ENCODE data around the gene UNC93A. TPM values are rescaled to one million over a fixed set of nuclear protein-coding genes. Genes with fewer than 3 reads are reported as not detected.

The UNC93A gene
- total RNA-seq, 3 donors from 2014 or later: not detected

DNA sequence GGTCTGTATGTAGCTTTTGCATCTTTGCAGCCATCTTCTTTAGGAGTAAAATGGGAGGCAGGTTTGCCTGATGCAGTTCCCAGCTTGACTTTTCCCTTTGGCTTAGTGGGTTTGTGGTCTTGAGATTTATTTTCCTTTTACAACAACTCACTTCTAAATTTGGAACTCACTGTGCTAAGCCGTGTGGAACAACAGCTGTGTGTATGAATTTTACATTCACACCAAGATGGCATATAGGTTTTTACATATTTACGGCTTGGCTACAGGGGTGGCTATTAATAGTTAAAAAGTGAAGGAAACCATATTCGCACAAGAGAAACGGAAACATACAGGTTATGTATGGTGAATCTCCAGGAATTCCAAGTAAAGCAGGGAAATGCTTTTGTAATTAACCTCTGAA is 36.3 kb downstream of the UNC93A start:
- no peaks in the 10 kb centered on the region for H3K36me3 ChIP-seq
- H3K27me3 ChIP-seq: no peaks in the 10 kb centered on the region
- no peak overlapping the region for H3K27ac ChIP-seq
- DNase-seq (ENCODE audit: low spot score in 2 of 2): no peak
- intact Hi-C loops (cut with DNase I; ENCODE audit: low total_unique reads): no loop called here
- no peak overlapping the region for H3K4me3 ChIP-seq
- no peaks in the 10 kb centered on the region for H3K9me3 ChIP-seq
- no peaks in the 10 kb centered on the region for H3K4me1 ChIP-seq
- TF ChIP-seq POLR2A (IDR thresholded peaks at IDR 0.05) (no peak), POLR2AphosphoS5 (IDR thresholded peaks at IDR 0.05) (no peak)
- TF ChIP-seq, protein P1, sequence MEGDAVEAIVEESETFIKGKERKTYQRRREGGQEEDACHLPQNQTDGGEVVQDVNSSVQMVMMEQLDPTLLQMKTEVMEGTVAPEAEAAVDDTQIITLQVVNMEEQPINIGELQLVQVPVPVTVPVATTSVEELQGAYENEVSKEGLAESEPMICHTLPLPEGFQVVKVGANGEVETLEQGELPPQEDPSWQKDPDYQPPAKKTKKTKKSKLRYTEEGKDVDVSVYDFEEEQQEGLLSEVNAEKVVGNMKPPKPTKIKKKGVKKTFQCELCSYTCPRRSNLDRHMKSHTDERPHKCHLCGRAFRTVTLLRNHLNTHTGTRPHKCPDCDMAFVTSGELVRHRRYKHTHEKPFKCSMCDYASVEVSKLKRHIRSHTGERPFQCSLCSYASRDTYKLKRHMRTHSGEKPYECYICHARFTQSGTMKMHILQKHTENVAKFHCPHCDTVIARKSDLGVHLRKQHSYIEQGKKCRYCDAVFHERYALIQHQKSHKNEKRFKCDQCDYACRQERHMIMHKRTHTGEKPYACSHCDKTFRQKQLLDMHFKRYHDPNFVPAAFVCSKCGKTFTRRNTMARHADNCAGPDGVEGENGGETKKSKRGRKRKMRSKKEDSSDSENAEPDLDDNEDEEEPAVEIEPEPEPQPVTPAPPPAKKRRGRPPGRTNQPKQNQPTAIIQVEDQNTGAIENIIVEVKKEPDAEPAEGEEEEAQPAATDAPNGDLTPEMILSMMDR (IDR thresholded peaks at IDR 0.05): no peak

DNA sequence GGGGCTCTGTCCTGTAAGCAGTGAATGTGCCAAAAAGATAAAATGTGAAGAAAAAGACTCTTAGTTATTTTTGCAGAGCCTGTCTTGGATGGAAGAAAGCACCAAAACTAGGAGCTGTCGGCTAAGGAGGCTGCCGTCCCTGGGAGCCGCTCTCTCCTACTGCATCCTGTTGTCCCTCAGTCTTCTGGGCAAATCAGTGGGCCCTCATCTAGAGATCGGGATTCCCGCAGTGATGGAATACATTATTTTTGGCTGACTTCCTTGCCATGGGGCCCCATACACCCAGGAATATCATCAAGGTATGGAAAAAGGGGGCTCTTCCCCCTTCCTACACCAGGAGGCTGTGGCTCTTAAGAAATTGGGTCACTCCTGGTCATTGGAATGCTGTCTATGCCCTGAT is 37.0 kb downstream of the UNC93A start:
- no peak for DNase-seq (ENCODE audit: low spot score in 2 of 2)
- no peaks in the 10 kb centered on the region for H3K36me3 ChIP-seq
- no peaks in the 10 kb centered on the region for H3K4me1 ChIP-seq

DNA sequence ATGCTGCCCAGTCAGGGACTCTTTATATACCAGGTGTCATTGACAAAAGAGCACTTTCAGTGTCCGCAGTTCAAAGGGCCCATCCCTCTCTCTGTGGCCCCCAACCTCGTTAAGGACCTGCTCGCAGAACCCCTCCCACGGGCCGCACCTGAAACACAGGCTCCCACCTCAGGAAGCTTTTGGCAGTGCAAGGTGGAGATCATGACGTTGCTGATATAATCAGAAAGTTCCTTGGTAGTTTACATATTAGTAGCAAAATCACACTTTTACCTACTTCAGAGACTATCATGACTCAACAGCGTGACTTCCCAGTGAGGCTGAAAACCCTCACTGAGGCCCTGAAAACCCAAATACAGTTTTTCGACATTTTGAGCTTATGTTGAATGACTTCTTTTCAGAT is 37.9 kb downstream of the UNC93A start:
- no peaks in the 10 kb centered on the region for H3K9me3 ChIP-seq
- H3K4me1 ChIP-seq: no peaks in the 10 kb centered on the region
- intact Hi-C loops (cut with DNase I; ENCODE audit: low total_unique reads): no loop called here
- no peak overlapping the region for H3K27ac ChIP-seq
- TF ChIP-seq, protein P1 (IDR thresholded peaks at IDR 0.05): no peak
- TF ChIP-seq POLR2AphosphoS5 (IDR thresholded peaks at IDR 0.05): no peak
- TF ChIP-seq POLR2A (IDR thresholded peaks at IDR 0.05): no peak
- H3K27me3 ChIP-seq: no peaks in the 10 kb centered on the region
- DNase-seq (ENCODE audit: low spot score in 2 of 2): no peak
- no peak overlapping the region for H3K4me3 ChIP-seq
- H3K36me3 ChIP-seq: no peaks in the 10 kb centered on the region

More for the DNA sequence above, 37.0 kb downstream of the UNC93A start:
- TF ChIP-seq POLR2A (IDR thresholded peaks at IDR 0.05): no peak
- TF ChIP-seq, protein P1 (IDR thresholded peaks at IDR 0.05): no peak
- H3K9me3 ChIP-seq: no peaks in the 10 kb centered on the region
- no peak overlapping the region for H3K4me3 ChIP-seq
- H3K27ac ChIP-seq: no peak overlapping the region
- intact Hi-C loops (cut with DNase I; ENCODE audit: low total_unique reads): no loop called here
- H3K27me3 ChIP-seq: no peaks in the 10 kb centered on the region

DNA sequence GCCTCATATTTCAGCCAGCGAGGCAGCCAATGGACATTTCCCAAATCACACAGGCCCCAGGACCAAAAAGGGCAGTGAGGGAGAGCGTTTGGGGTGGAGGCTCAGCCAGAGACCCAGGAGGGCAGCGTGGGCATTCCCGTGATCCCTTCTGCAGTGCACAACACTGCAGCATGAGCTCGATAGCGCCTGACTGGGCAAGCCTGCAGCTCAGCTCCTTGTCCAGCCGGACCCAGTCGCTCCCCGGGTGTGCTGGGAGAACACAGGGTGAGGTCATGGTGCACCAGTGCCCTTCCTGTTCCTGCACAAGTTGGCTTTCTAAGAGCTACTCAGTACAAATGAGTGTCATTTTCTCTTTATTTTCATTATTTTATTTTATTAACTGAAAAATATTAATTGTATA is 39.6 kb downstream of the UNC93A start:
- H3K9me3 ChIP-seq: no peaks in the 10 kb centered on the region
- H3K27me3 ChIP-seq: no peaks in the 10 kb centered on the region
- DNase-seq (ENCODE audit: low spot score in 2 of 2): no peak
- intact Hi-C loops (cut with DNase I; ENCODE audit: low total_unique reads): no loop called here
- no peak for TF ChIP-seq POLR2AphosphoS5 (IDR thresholded peaks at IDR 0.05)
- TF ChIP-seq POLR2A (IDR thresholded peaks at IDR 0.05): no peak
- TF ChIP-seq, protein P1 (IDR thresholded peaks at IDR 0.05): no peak
- H3K36me3 ChIP-seq: no peaks in the 10 kb centered on the region
- no peaks in the 10 kb centered on the region for H3K4me1 ChIP-seq
- H3K4me3 ChIP-seq: no peak overlapping the region
- H3K27ac ChIP-seq: no peak overlapping the region

DNA sequence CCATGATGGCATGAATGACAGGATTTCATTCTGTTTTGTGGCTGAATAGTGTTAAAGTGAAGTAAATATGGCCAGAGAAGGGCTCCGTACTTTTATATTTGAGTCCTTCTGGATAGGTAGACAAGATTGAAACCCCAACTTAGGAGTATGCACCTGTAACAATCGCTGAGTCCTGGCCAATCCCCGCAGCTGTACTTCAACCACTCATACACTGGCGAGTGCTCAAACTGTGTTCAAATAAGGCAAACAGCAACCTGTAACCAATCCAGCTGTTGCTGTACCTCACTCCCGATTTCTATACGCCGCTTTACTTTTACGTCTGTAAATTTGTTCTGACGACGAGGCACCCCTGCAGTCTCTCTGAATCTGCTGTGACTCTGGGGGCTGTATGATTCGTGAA is 40.5 kb downstream of the UNC93A start:
- H3K9me3 ChIP-seq: no peaks in the 10 kb centered on the region
- H3K27ac ChIP-seq: no peak overlapping the region
- H3K36me3 ChIP-seq: no peaks in the 10 kb centered on the region
- H3K4me1 ChIP-seq: no peaks in the 10 kb centered on the region
- no peak for DNase-seq (ENCODE audit: low spot score in 2 of 2)
- TF ChIP-seq, protein P1 (IDR thresholded peaks at IDR 0.05): no peak
- TF ChIP-seq POLR2AphosphoS5 (IDR thresholded peaks at IDR 0.05) (no peak), POLR2A (IDR thresholded peaks at IDR 0.05) (no peak)
- H3K27me3 ChIP-seq: no peaks in the 10 kb centered on the region
- intact Hi-C loops (cut with DNase I; ENCODE audit: low total_unique reads): no loop called here
- no peak overlapping the region for H3K4me3 ChIP-seq

Data from breast epithelium (tissue), 4 donors.